GM12878 (cell line): ENCODE results near the gene ZNF462. TPM values are rescaled to one million over a fixed set of nuclear protein-coding genes. Genes with fewer than 3 reads are reported as not detected.

Experiments used
- ATAC-seq: fragments of 200-7000 bp; cut with Tn5 transposase; 3 replicates; pipeline ENCODE4 v1.9.1; 2020; ENCODE audit warnings: mild to moderate bottlenecking, moderate library complexity
- BruUV-seq: library from RNA; stranded (reverse); fragments of 400-500 nt; replicated peaks from 2 replicates; lab custom pipeline; 2021; lab: Mats Ljungman, UMichigan
- CTCF ChIA-PET: fragments of 300-600 bp; sonication (Branson Sonifier 250); formaldehyde crosslinking; extraction: SDS; loops from one replicate; lab custom pipeline; 2021; ENCODE audit warnings: inconsistent platforms; lab: Yijun Ruan, JAX
- POLR2A ChIA-PET: fragments of 350-600 bp; formaldehyde crosslinking; extraction: SDS; loops from one replicate; lab custom pipeline; 2021; ENCODE audit warnings: inconsistent platforms; lab: Charles Lee
- RAD21 ChIA-PET: fragments of 300-600 bp; sonication (Branson Sonifier 250); formaldehyde crosslinking; loops from one replicate; lab custom pipeline; 2023; ENCODE audit warnings: antibody characterized with exemption; ENCODE audit not compliant: unreplicated experiment; lab: Charles Lee
- SMC1A ChIA-PET: fragments of 300-600 bp; sonication (Branson Sonifier 250); formaldehyde crosslinking; loops from one replicate; lab custom pipeline; 2023; ENCODE audit not compliant: unreplicated experiment, uncharacterized antibody; lab: Charles Lee
- DNase-seq: peaks from one replicate; pipeline ENCODE4 v3.0.0-alpha.2; 2011; ENCODE audit warnings: low read depth, low spot score
- FAIRE-seq: peaks from 3 replicates; lab custom pipeline; 2011; peaks lifted over from hg19 to GRCh38; lab: Jason Lieb, UNC
- H2AFZ ChIP-seq: 2 replicates; pipeline ENCODE4 v1.6.0; 2011; ENCODE audit warnings: low read depth, low read length, control low read depth; ENCODE audit not compliant: control insufficient read depth
- H3K27ac ChIP-seq: 2 replicates; pipeline ENCODE4 v1.5.1; 2011; ENCODE audit warnings: control low read depth; ENCODE audit not compliant: control insufficient read depth, insufficient read depth
- H3K27me3 ChIP-seq, 2 experiments: replicated peaks in 1 of 2; 2 replicates each; pipeline versions ENCODE4 v1.6.0 to v1.6.1; 2011; ENCODE audit warnings: low read length in 1 of 2; ENCODE audit not compliant: control insufficient read depth in 2 of 2, insufficient read depth in 2 of 2
- H3K36me3 ChIP-seq, 2 experiments: 2 replicates each; pipeline ENCODE4 v1.5.1; 2011; ENCODE audit warnings: low read length in 1 of 2; ENCODE audit not compliant: control insufficient read depth in 2 of 2, insufficient read depth in 2 of 2
- H3K4me1 ChIP-seq: 2 replicates; pipeline ENCODE4 v1.6.1; 2011; ENCODE audit warnings: mild to moderate bottlenecking, low read length, moderate library complexity, mixed read lengths; ENCODE audit not compliant: control insufficient read depth, insufficient read depth
- H3K4me2 ChIP-seq: 2 replicates; pipeline ENCODE4 v1.6.0; 2011; ENCODE audit warnings: control low read depth; ENCODE audit not compliant: control insufficient read depth, insufficient read depth
- H3K4me3 ChIP-seq: fragments of 200-600 bp; sonication (generic); 2 replicates; pipeline ENCODE4 v1.5.1; 2016
- H3K79me2 ChIP-seq: 2 replicates; pipeline ENCODE4 v1.6.0; 2011; ENCODE audit warnings: low read length; ENCODE audit not compliant: control insufficient read depth, insufficient read depth
- H3K9ac ChIP-seq: 2 replicates; pipeline ENCODE4 v1.8.0; 2011; ENCODE audit warnings: low read length, control low read depth, mixed read lengths; ENCODE audit not compliant: control insufficient read depth, insufficient read depth
- H3K9me3 ChIP-seq: replicated peaks from 3 replicates; pipeline ENCODE4 v1.5.1; 2011; ENCODE audit warnings: mild to moderate bottlenecking, low read length; ENCODE audit not compliant: control insufficient read depth, insufficient read depth
- H4K20me1 ChIP-seq: 2 replicates; pipeline ENCODE4 v1.6.0; 2011; ENCODE audit not compliant: control insufficient read depth, insufficient read depth
- IKZF1 ChIP-seq: fragments of 450-650 bp; conservative IDR thresholded peaks from 2 replicates; pipeline ENCODE4 v1.6.1; 2017; ENCODE audit warnings: antibody characterized with exemption, mild to moderate bottlenecking
- KLF5 ChIP-seq: fragments of 450-650 bp; IDR thresholded peaks from 2 replicates; pipeline ENCODE4 v1.6.1; 2014; ENCODE audit warnings: mild to moderate bottlenecking; ENCODE audit not compliant: partially characterized antibody
- NR2F1 ChIP-seq: fragments of 450-650 bp; conservative IDR thresholded peaks from 2 replicates; pipeline ENCODE4 v1.6.1; 2017; ENCODE audit warnings: mild to moderate bottlenecking
- TCF3 ChIP-seq: IDR thresholded peaks from 2 replicates; pipeline ENCODE4 v1.6.1; 2012; ENCODE audit warnings: low read depth, mild to moderate bottlenecking, low read length, borderline replicate concordance; ENCODE audit not compliant: insufficient read depth
- ZNF217 ChIP-seq: fragments of 450-650 bp; IDR thresholded peaks from 2 replicates; pipeline ENCODE4 v1.6.1; 2017; ENCODE audit warnings: antibody characterized with exemption, mild to moderate bottlenecking
- ZNF24 ChIP-seq: fragments of 450-650 bp; IDR thresholded peaks from 2 replicates; pipeline ENCODE4 v1.6.1; 2017; ENCODE audit warnings: antibody characterized with exemption, mild to moderate bottlenecking
- ZNF622 ChIP-seq: fragments of 450-650 bp; IDR thresholded peaks from 2 replicates; pipeline ENCODE4 v1.6.1; 2017; ENCODE audit warnings: mild to moderate bottlenecking, inconsistent platforms
- WGBS: methylation state at CpG from one replicate; pipeline ENCODE4 v1.1.6; 2016; ENCODE audit warnings: low lambda C conversion rate; ENCODE audit not compliant: insufficient replicate concordance, insufficient coverage; ENCODE audit errors: missing lambda C conversion rate; 5-methylcytosine and 5-hydroxymethylcytosine counted together
- in situ Hi-C: fragments of 300-500 bp; cut with MboI; formaldehyde crosslinking; loops from 9 replicates; pipeline ENCODE4 v1.14.3; 2018; ENCODE audit warnings: mixed read lengths
- intact Hi-C: fragments of 100-400 bp; cut with micrococcal nuclease; formaldehyde crosslinking; loops from one replicate; pipeline ENCODE4 v1.14.2; 2022; ENCODE audit not compliant: unreplicated experiment
- polyA plus RNA-seq, 11 experiments: library from polyadenylated mRNA; depleted of rRNA in 4 of 11; unstranded in 6 of 11; stranded (reverse) in 5 of 11; fragments of >200 nt; fragmentation: Nextera tagmentation in 4 of 11; fragmentation: Illumina TruSeq in 1 of 11; extraction: Ambion mirVana in 4 of 11; extraction: Trizol in 1 of 11; gene quantifications; 1 replicate in 1 of 11; 2 replicates in 10 of 11; pipeline versions ENCODE4 v1.2.1 to v1.2.3, GENCODE V29; 2011 to 2016; ENCODE audit warnings: inconsistent platforms in 2 of 11, missing spikeins in 2 of 11, low read depth in 1 of 11
- total RNA-seq, 4 experiments: library from RNA; depleted of rRNA in 3 of 4; stranded (reverse); fragments of >200 nt in 3 of 4; fragmentation: Illumina TruSeq in 1 of 4; extraction: Trizol in 1 of 4; gene quantifications; 2 replicates each; pipeline versions ENCODE4 v1.2.1 to v1.2.3, GENCODE V29; 2013 to 2021
- TF ChIP-seq, protein P1 (sequence below): IDR thresholded peaks from 2 replicates; pipeline ENCODE4 v1.6.1; 2012; ENCODE audit warnings: low read length, inconsistent platforms
- TF ChIP-seq, protein P2 (sequence below): IDR thresholded peaks from 2 replicates; pipeline ENCODE4 v1.6.1; 2011; ENCODE audit warnings: low read depth, mild to moderate bottlenecking, low read length, moderate library complexity, borderline replicate concordance; ENCODE audit errors: extremely low read depth
- TF ChIP-seq, protein P3 (sequence below): fragments of 450-650 bp; IDR thresholded peaks from 2 replicates; pipeline ENCODE4 v1.6.1; 2017; ENCODE audit warnings: mild to moderate bottlenecking, low read depth, inconsistent platforms; ENCODE audit not compliant: poor library complexity, severe bottlenecking

The ZNF462 gene
- total and polyA plus RNA-seq, 10 of the 15 experiments (the other 5 are each of a cell fraction or from before 2014, with no cell fraction given): 0.27 to 13.7 (median 0.55) TPM

DNA sequence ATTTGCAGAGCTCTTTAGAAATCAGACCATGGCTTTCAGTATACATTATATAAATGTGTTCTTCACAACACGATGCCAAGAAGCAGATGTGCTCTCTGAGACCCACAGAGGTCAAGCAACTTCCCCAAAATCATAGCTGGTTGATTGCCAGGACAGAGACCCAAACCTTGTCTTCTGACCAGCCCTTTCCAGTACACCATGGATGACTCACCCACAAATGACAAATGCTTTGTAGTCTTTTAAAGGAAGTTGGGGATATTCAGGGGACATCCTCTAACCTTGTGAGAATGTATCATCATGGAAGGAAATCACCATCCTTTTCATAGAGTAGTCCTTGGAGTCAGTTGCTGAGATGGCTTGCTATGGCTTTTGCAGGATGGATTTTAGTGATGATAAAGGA, 30.1 kb downstream of the ZNF462 start:
- BruUV-seq: no TSS peak
- ChIA-PET POLR2A (no interaction called here), CTCF (interaction anchor here (1.7 kb wide), 1 partner anchor 29 kb away, joined by 5 read pairs; no protein-coding TSS in a partner anchor), SMC1A (interaction anchor here (0.8 to 17.7 kb wide), 5 partner anchors 8 to 99 kb away, joined by 3 to 219 read pairs (median 4); partner anchors contain the start of gene ZNF462), RAD21 (interaction anchor here (1.1 kb wide), 1 partner anchor 28 kb away, joined by 4 read pairs; no protein-coding TSS in a partner anchor)
- Histone ChIP-seq H4K20me1 (no peaks in the 10 kb centered on the region), H3K36me3 (no peaks in the 10 kb centered on the region), H3K9me3 (no peaks in the 10 kb centered on the region), H3K27ac (no peak overlapping the region), H3K27me3 (no peaks in the 10 kb centered on the region), H3K9ac (no peak overlapping the region), H3K4me3 (no peak overlapping the region), H3K79me2 (no peaks in the 10 kb centered on the region), H3K4me1 (no peaks in the 10 kb centered on the region), H3K4me2 (no peak overlapping the region), H2AFZ (no peak overlapping the region)
- in situ Hi-C loops: no loop called here
- WGBS: 0% methylated on average over 1 of the region's 1 CpG
- DNase-seq (no peak), FAIRE-seq (no peak), ATAC-seq (peak; percentile 34)
- TF ChIP-seq ZNF622 (no peak), ZNF24 (no peak), IKZF1 (peak; percentile 25; the same call in 1 of the 2 replicates), NR2F1 (peak; percentile 47; the same call in 1 of the 2 replicates)
- intact Hi-C loops: no loop called here

DNA sequence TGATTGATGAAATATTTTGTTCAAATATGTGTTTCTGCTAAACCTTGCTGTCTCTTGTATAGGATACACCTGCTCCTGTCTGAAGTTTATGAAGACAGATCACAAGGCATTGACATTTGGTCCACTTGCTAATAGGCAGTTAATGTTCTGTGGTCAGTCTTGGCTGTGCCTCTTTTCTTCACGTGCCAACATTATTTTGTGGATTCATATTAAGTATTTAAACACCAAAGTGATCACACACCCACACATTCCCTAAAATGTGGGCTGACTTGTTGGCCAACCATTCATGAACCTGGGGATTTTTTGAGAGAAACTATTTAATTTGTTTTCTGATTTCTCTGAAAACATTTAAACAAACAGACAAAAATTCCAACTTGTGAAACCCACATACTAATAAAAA, 33.7 kb downstream of the ZNF462 start:
- H3K4me2 ChIP-seq: no peak overlapping the region
- TF ChIP-seq KLF5 (no peak), TCF3 (no peak), ZNF217 (no peak)
- TF ChIP-seq, protein P1, sequence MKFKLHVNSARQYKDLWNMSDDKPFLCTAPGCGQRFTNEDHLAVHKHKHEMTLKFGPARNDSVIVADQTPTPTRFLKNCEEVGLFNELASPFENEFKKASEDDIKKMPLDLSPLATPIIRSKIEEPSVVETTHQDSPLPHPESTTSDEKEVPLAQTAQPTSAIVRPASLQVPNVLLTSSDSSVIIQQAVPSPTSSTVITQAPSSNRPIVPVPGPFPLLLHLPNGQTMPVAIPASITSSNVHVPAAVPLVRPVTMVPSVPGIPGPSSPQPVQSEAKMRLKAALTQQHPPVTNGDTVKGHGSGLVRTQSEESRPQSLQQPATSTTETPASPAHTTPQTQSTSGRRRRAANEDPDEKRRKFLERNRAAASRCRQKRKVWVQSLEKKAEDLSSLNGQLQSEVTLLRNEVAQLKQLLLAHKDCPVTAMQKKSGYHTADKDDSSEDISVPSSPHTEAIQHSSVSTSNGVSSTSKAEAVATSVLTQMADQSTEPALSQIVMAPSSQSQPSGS: no peak
- TF ChIP-seq, protein P2, sequence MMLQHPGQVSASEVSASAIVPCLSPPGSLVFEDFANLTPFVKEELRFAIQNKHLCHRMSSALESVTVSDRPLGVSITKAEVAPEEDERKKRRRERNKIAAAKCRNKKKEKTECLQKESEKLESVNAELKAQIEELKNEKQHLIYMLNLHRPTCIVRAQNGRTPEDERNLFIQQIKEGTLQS: no peak
- TF ChIP-seq, protein P3, sequence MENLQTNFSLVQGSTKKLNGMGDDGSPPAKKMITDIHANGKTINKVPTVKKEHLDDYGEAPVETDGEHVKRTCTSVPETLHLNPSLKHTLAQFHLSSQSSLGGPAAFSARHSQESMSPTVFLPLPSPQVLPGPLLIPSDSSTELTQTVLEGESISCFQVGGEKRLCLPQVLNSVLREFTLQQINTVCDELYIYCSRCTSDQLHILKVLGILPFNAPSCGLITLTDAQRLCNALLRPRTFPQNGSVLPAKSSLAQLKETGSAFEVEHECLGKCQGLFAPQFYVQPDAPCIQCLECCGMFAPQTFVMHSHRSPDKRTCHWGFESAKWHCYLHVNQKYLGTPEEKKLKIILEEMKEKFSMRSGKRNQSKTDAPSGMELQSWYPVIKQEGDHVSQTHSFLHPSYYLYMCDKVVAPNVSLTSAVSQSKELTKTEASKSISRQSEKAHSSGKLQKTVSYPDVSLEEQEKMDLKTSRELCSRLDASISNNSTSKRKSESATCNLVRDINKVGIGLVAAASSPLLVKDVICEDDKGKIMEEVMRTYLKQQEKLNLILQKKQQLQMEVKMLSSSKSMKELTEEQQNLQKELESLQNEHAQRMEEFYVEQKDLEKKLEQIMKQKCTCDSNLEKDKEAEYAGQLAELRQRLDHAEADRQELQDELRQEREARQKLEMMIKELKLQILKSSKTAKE: no peak
- TF ChIP-seq, all 136 proteins: peak for 0
- FAIRE-seq: peak; percentile 68
- ChIA-PET RAD21 (no interaction called here), SMC1A (interaction anchor here (1.0 kb wide), 1 partner anchor 26 kb away, joined by 3 read pairs; no protein-coding TSS in a partner anchor), CTCF (no interaction called here), POLR2A (no interaction called here)
- Histone ChIP-seq H3K4me3 (no peak overlapping the region), H3K4me1 (no peaks in the 10 kb centered on the region), H3K9me3 (no peaks in the 10 kb centered on the region), H3K27ac (no peak overlapping the region), H4K20me1 (no peaks in the 10 kb centered on the region), H3K9ac (no peak overlapping the region), H3K79me2 (no peaks in the 10 kb centered on the region), H3K36me3 (no peaks in the 10 kb centered on the region), H2AFZ (no peak overlapping the region), H3K27me3 (no peaks in the 10 kb centered on the region)
- ATAC-seq: no peak
- DNase-seq: no peak
- WGBS: 0% methylated on average over 1 of the region's 1 CpG
- intact Hi-C loops: no loop called here
- in situ Hi-C loops: no loop called here
- no TSS peak for BruUV-seq
